Parathyroid adenoma (tissue), 2 donors: Measurements from ENCODE around the gene RAB8A.
A peak's percentile ranks its signal among the peaks of the same experiment; 100 is the strongest.

Source experiments
- H2AFZ ChIP-seq: fragments of 300-600 bp; sonication (generic); one replicate; pipeline ENCODE4 v1.7.0; 2017; ENCODE audit warnings: antibody characterized with exemption, mild to moderate bottlenecking
- H3K27ac ChIP-seq: fragments of 300-600 bp; sonication (generic); one replicate; pipeline ENCODE4 v1.7.0; 2017
- H3K27me3 ChIP-seq: fragments of 300-600 bp; sonication (generic); one replicate; pipeline ENCODE4 v1.7.0; 2017; ENCODE audit warnings: low read length; ENCODE audit not compliant: control insufficient read depth, insufficient read depth
- H3K36me3 ChIP-seq: fragments of 300-600 bp; sonication (generic); one replicate; pipeline ENCODE4 v1.7.0; 2017; ENCODE audit warnings: low read length; ENCODE audit not compliant: control insufficient read depth, insufficient read depth
- H3K4me1 ChIP-seq: fragments of 300-600 bp; sonication (generic); one replicate; pipeline ENCODE4 v1.7.0; 2017; ENCODE audit warnings: control low read depth
- H3K4me2 ChIP-seq: fragments of 300-600 bp; sonication (generic); one replicate; pipeline ENCODE4 v1.7.0; 2017; ENCODE audit warnings: low read length
- H3K4me3 ChIP-seq: fragments of 300-600 bp; sonication (generic); one replicate; pipeline ENCODE4 v1.7.0; 2017; ENCODE audit warnings: low read depth, low read length
- H3K79me2 ChIP-seq: fragments of 300-600 bp; sonication (generic); one replicate; pipeline ENCODE4 v1.7.0; 2017; ENCODE audit warnings: control low read depth
- H3K9ac ChIP-seq: fragments of 300-600 bp; sonication (generic); one replicate; pipeline ENCODE4 v1.7.0; 2017; ENCODE audit warnings: mild to moderate bottlenecking
- H3K9me3 ChIP-seq: fragments of 300-600 bp; sonication (generic); one replicate; pipeline ENCODE4 v1.7.0; 2017; ENCODE audit warnings: low read length; ENCODE audit not compliant: control insufficient read depth
- CTCF ChIP-seq: fragments of 300-600 bp; sonication (generic); IDR thresholded peaks from one replicate; pipeline ENCODE4 v1.7.0; 2017; ENCODE audit warnings: antibody characterized with exemption, mild to moderate bottlenecking
- donor health status: primary hyperparathyroidism.

The RAB8A gene

GRCh38 chr19:16142032-16142580, 30.4 kb downstream of the RAB8A start:
- H3K4me3 ChIP-seq = no peak overlapping the region
- no peak overlapping the region for H2AFZ ChIP-seq
- H3K4me2 ChIP-seq = no peak overlapping the region
- H3K27me3 ChIP-seq = no peaks in the 10 kb centered on the region
- no peak for TF ChIP-seq CTCF
- H3K79me2 ChIP-seq = no peaks in the 10 kb centered on the region
- H3K27ac ChIP-seq = no peak overlapping the region
- H3K36me3 ChIP-seq = no peaks in the 10 kb centered on the region
- no peaks in the 10 kb centered on the region for H3K9me3 ChIP-seq
- H3K9ac ChIP-seq = no peak overlapping the region
- H3K4me1 ChIP-seq = no peaks in the 10 kb centered on the region

- H3K9me3 ChIP-seq = no peaks in the 10 kb centered on the region
- H3K36me3 ChIP-seq = no peaks in the 10 kb centered on the region
- peak within 1 kb of the TSS; percentile 26 for H3K4me2 ChIP-seq
- peak within 1 kb of the TSS; percentile 38 for H2AFZ ChIP-seq
- peak within 1 kb of the TSS; percentile 19 for H3K4me3 ChIP-seq
- H3K4me1 ChIP-seq = no peaks in the 10 kb centered on the region
- no peak within 1 kb of the TSS for H3K27ac ChIP-seq
- no peak for TF ChIP-seq CTCF
- H3K79me2 ChIP-seq = no peaks in the 10 kb centered on the region
- no peak within 1 kb of the TSS for H3K9ac ChIP-seq
- H3K27me3 ChIP-seq = no peaks in the 10 kb centered on the region
Measured at GRCh38 chr19:16143399-16144215, 31.9 kb downstream of the RAB8A start, which contains the start of gene HSH2D. Gene HSH2D, plus strand, starts transcription at chr19:16143685. Its CDS starts 5,066 bp downstream, at chr19:16148751.

GRCh38 chr19:16144216-16144581, 32.5 kb downstream of the RAB8A start:
- Histone ChIP-seq H3K27me3 (no peaks in the 10 kb centered on the region), H3K4me1 (no peaks in the 10 kb centered on the region), H3K4me3 (no peak overlapping the region), H3K9ac (no peak overlapping the region), H3K27ac (no peak overlapping the region), H3K9me3 (no peaks in the 10 kb centered on the region), H3K4me2 (no peak overlapping the region), H3K36me3 (no peaks in the 10 kb centered on the region), H3K79me2 (no peaks in the 10 kb centered on the region), H2AFZ (no peak overlapping the region)
- no peak for TF ChIP-seq CTCF

- Histone ChIP-seq H3K9ac (no peak overlapping the region), H3K79me2 (no peaks in the 10 kb centered on the region), H3K4me1 (no peaks in the 10 kb centered on the region), H3K9me3 (no peaks in the 10 kb centered on the region), H3K27me3 (no peaks in the 10 kb centered on the region), H3K4me2 (no peak overlapping the region), H2AFZ (no peak overlapping the region), H3K36me3 (no peaks in the 10 kb centered on the region), H3K27ac (no peak overlapping the region), H3K4me3 (no peak overlapping the region)
- no peak for TF ChIP-seq CTCF
Measured at GRCh38 chr19:16146112-16146511, 34.4 kb downstream of the RAB8A start.
